Nephron progenitor cell (in vitro differentiated cells): ENCODE measurements around the gene ENPP1.

Source experiments
- DNase-seq: peaks from one replicate; pipeline ENCODE4 v3.0.0; 2021
- H3K27ac Mint-ChIP-seq: 2 replicates; pipeline ENCODE4 v1.8.0; 2021; ENCODE audit warnings: mild to moderate bottlenecking, moderate library complexity, mixed read lengths
- H3K27me3 Mint-ChIP-seq: 2 replicates; pipeline ENCODE4 v1.8.0; 2021; ENCODE audit warnings: mild to moderate bottlenecking, low read depth, mixed read lengths; ENCODE audit not compliant: poor library complexity
- H3K36me3 Mint-ChIP-seq: 2 replicates; pipeline ENCODE4 v1.8.0; 2021; ENCODE audit warnings: low read depth, mixed read lengths
- H3K4me1 Mint-ChIP-seq: 2 replicates; pipeline ENCODE4 v1.8.0; 2021; ENCODE audit warnings: mixed read lengths
- H3K4me3 Mint-ChIP-seq: 2 replicates; pipeline ENCODE4 v1.8.0; 2021; ENCODE audit warnings: mild to moderate bottlenecking, moderate library complexity, mixed read lengths
- H3K9me3 Mint-ChIP-seq: 2 replicates; pipeline ENCODE4 v1.8.0; 2021; ENCODE audit warnings: mild to moderate bottlenecking, moderate library complexity, mixed read lengths
- TF ChIP-seq, protein P1 (sequence below): fragments of 200-600 bp; sonication (generic); IDR thresholded peaks from 2 replicates; pipeline ENCODE4 v1.5.0; 2021; ENCODE audit warnings: antibody characterized with exemption

The ENPP1 gene

DNA sequence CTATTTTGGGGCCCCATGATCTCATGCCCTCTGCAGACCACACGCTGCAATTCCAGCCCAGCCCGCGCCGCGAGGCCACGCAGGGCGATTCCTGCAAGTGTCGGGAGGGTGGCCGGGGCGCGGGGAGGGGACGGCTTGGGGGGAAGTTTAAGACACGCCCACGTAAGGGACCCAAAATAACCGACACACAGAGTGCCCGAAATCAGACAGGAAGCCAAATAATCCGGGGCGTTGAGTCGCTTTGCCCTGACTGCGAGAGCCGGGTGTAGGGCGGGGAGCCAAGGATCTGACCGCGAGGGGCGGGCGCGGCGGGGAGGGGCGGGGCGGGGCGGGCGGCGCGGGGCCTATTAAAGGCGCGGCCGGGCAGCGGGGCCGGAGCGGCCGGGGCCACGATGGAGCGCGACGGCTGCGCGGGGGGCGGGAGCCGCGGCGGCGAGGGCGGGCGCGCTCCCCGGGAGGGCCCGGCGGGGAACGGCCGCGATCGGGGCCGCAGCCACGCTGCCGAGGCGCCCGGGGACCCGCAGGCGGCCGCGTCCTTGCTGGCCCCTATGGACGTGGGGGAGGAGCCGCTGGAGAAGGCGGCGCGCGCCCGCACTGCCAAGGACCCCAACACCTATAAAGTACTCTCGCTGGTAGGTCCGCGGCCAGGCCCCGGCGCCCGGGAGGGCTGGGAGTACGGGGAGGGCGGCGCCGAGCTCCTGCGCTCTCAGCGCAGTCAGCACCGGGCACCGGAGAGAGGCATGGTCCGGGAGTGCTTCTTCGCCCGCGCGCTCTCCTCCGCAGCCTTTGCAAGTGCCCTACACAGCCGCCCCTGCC lies at the start of gene ENPP1:
Gene ENPP1, plus strand, starts transcription at position 377 of the 816 bp plus-strand sequence. Its CDS starts 16 bp downstream, at position 393.
- H3K27me3 Mint-ChIP-seq = peaks cover 29% of the 10 kb centered on the region

DNA sequence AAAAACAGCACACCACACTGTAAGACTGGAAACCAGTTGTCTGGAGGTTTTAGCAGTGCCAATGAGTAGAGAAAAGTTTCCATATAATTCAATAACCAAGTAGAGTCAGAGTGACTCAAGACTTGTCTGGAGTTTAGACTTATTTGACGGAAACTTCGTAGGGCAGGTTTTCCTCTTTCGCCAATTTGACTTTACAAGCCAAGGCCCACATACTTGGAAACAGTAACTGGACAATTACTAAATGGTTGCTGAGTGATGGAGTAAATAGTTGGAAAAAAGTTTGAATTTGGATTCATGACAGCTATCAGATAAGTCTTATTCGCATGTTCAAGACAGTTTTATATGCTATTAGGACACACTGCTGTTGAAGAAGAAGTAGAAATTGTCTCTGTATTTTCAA lies 48.9 kb upstream of the ENPP1 start:
- peaks cover 22% of the 10 kb centered on the region for H3K4me1 Mint-ChIP-seq
- TF ChIP-seq, protein P1, sequence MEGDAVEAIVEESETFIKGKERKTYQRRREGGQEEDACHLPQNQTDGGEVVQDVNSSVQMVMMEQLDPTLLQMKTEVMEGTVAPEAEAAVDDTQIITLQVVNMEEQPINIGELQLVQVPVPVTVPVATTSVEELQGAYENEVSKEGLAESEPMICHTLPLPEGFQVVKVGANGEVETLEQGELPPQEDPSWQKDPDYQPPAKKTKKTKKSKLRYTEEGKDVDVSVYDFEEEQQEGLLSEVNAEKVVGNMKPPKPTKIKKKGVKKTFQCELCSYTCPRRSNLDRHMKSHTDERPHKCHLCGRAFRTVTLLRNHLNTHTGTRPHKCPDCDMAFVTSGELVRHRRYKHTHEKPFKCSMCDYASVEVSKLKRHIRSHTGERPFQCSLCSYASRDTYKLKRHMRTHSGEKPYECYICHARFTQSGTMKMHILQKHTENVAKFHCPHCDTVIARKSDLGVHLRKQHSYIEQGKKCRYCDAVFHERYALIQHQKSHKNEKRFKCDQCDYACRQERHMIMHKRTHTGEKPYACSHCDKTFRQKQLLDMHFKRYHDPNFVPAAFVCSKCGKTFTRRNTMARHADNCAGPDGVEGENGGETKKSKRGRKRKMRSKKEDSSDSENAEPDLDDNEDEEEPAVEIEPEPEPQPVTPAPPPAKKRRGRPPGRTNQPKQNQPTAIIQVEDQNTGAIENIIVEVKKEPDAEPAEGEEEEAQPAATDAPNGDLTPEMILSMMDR = no peak
- no peak overlapping the region for H3K27ac Mint-ChIP-seq
- H3K36me3 Mint-ChIP-seq = no peaks in the 10 kb centered on the region
- no peaks in the 10 kb centered on the region for H3K9me3 Mint-ChIP-seq
- DNase-seq = no peak
- no peaks in the 10 kb centered on the region for H3K27me3 Mint-ChIP-seq
- H3K4me3 Mint-ChIP-seq = no peak overlapping the region

More for the DNA sequence above, at the start of gene ENPP1:
- Mint-ChIP-seq H3K4me3 (peak within 1 kb of the TSS; percentile 92), H3K4me1 (peaks cover 15% of the 10 kb centered on the region), H3K9me3 (peaks cover 5% of the 10 kb centered on the region), H3K27ac (no peak within 1 kb of the TSS), H3K36me3 (no peaks in the 10 kb centered on the region)
- peak; percentile 76 for DNase-seq
- TF ChIP-seq, protein P1 = no peak

DNA sequence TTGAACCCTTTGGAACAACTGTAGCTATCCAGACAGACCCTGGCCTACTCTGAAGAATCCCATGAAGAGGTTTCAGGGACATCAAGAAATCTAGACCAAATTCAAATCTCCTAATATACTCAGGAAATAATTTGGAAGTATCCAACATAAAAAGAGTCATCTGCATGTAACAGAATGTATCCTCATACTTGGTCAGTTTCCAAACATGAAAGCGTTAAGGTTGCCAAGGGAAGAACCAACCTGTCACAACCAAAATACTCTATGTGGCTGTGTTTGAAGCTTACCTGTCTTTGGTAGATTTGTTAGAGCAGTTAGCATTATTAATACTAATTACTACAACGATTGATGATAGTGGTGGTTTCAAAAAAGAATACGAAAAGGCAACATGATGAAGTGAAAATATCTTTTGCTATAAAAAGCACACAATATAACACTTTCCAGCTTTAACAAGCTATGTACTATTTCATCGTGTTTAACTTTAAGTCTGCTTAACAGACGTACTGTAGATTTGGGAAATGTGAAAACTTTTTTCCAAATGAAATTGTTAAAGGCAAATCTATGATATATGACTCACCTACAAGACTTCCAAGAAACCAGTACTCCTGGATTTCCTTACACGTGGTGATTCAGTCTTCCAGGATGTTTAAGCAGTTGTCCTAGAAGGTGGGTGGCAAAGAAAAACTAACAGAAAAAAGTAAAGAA lies 46.6 kb upstream of the ENPP1 start:
- H3K9me3 Mint-ChIP-seq = no peaks in the 10 kb centered on the region
- DNase-seq = no peak
- TF ChIP-seq, protein P1 = no peak
- peaks cover 16% of the 10 kb centered on the region for H3K4me1 Mint-ChIP-seq
- no peak overlapping the region for H3K4me3 Mint-ChIP-seq
- H3K27ac Mint-ChIP-seq = no peak overlapping the region
- H3K27me3 Mint-ChIP-seq = no peaks in the 10 kb centered on the region
- H3K36me3 Mint-ChIP-seq = no peaks in the 10 kb centered on the region

DNA sequence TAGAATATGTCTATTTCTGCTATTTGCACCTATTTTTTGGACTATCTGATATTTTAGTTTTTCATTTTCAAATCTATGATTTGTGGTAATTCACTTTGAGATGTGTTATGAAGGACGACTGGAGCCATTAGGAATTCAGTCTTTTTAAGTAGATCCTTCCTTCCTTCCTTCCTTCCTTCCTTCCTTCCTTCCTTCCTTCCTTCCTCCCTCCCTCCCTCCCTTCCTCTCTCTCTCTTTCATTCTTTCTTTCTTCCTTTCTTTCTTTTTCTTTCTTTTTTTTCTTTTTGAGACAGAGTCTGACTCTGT lies 46.1 kb upstream of the ENPP1 start:
- no peak for DNase-seq
- Mint-ChIP-seq H3K36me3 (no peaks in the 10 kb centered on the region), H3K27ac (no peak overlapping the region), H3K4me3 (no peak overlapping the region), H3K4me1 (peaks cover 16% of the 10 kb centered on the region), H3K27me3 (no peaks in the 10 kb centered on the region), H3K9me3 (no peaks in the 10 kb centered on the region)
- TF ChIP-seq, protein P1 = no peak

DNA sequence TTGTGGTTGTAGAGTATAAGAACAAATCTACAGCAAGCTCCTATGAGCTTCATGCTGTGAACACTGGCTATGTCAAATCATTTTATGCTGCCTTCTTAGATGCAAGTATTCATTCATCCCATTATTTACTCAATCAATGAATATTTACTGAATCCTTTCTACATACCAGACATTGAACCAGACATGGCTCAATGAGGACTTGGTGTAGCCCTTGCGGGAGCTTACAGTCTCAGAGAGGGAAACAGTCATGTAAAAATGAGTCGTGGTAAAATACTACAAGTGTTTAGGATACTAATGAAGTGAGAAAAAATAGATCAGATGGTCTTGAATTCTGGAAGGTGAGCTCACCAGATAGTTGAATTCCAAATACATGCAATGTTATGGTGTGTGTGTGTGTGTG lies 44.8 kb upstream of the ENPP1 start:
- TF ChIP-seq, protein P1 = no peak

More for the DNA sequence above, 44.8 kb upstream of the ENPP1 start:
- DNase-seq = no peak
- Mint-ChIP-seq H3K4me3 (no peak overlapping the region), H3K27me3 (no peaks in the 10 kb centered on the region), H3K27ac (no peak overlapping the region), H3K9me3 (no peaks in the 10 kb centered on the region), H3K36me3 (no peaks in the 10 kb centered on the region), H3K4me1 (peaks cover 16% of the 10 kb centered on the region)
